H9 (cell line): ENCODE data around the gene STARD4. TPM values are rescaled to one million over a fixed set of nuclear protein-coding genes. Genes with fewer than 3 reads are reported as not detected.
A peak's percentile ranks its signal among the peaks of the same experiment; 100 is the strongest.

ENCODE experiments used
- DNase-seq: peaks from one replicate; pipeline ENCODE4 v3.0.0-alpha.2; 2017
- H2AFZ ChIP-seq: one replicate; pipeline ENCODE4 v1.6.1; 2013; ENCODE audit warnings: mild to moderate bottlenecking, low read length, control low read depth, moderate library complexity
- H2AK5ac ChIP-seq: 2 replicates; pipeline ENCODE4 v1.6.1; 2013; ENCODE audit warnings: low read length, control low read depth, mixed read lengths; ENCODE audit not compliant: insufficient read length
- H2BK120ac ChIP-seq: one replicate; pipeline ENCODE4 v1.6.1; 2013; ENCODE audit warnings: low read depth, mild to moderate bottlenecking, low read length, control low read depth, inconsistent platforms; ENCODE audit not compliant: poor library complexity, severe bottlenecking
- H2BK12ac ChIP-seq: 2 replicates; pipeline ENCODE4 v1.6.1; 2013; ENCODE audit warnings: low read length, control low read depth, mixed read lengths, low read depth; ENCODE audit not compliant: insufficient read length
- H2BK15ac ChIP-seq: 2 replicates; pipeline ENCODE4 v1.6.1; 2013; ENCODE audit warnings: low read depth, low read length, control low read depth
- H2BK20ac ChIP-seq: one replicate; pipeline ENCODE4 v1.6.1; 2013; ENCODE audit warnings: low read depth, mild to moderate bottlenecking, low read length, control low read depth, inconsistent platforms; ENCODE audit not compliant: poor library complexity, severe bottlenecking
- H2BK5ac ChIP-seq: 2 replicates; pipeline ENCODE4 v1.6.1; 2013; ENCODE audit warnings: low read length, control low read depth, mixed read lengths; ENCODE audit not compliant: insufficient read length
- H3K14ac ChIP-seq: 2 replicates; pipeline ENCODE4 v1.6.1; 2013; ENCODE audit warnings: low read length, control low read depth; ENCODE audit not compliant: insufficient read depth
- H3K18ac ChIP-seq: 2 replicates; pipeline ENCODE4 v1.6.1; 2013; ENCODE audit warnings: low read depth, mild to moderate bottlenecking, mixed read lengths, low read length, control low read depth; ENCODE audit not compliant: insufficient read length
- H3K23ac ChIP-seq: 2 replicates; pipeline ENCODE4 v1.6.1; 2013; ENCODE audit warnings: low read length, control low read depth, mixed read lengths, low read depth; ENCODE audit not compliant: insufficient read length
- H3K23me2 ChIP-seq: 2 replicates; pipeline ENCODE4 v1.6.1; 2013; ENCODE audit warnings: low read depth, mild to moderate bottlenecking, mixed read lengths, low read length, control low read depth; ENCODE audit not compliant: insufficient read length, poor library complexity, severe bottlenecking
- H3K27ac ChIP-seq: 2 replicates; pipeline ENCODE4 v1.5.1; 2013; ENCODE audit warnings: low read length, control low read depth, mixed read lengths, low read depth; ENCODE audit not compliant: insufficient read length
- H3K27me3 ChIP-seq: 2 replicates; pipeline ENCODE4 v1.6.1; 2013; ENCODE audit warnings: low read length, control low read depth, inconsistent platforms; ENCODE audit not compliant: insufficient read depth
- H3K4ac ChIP-seq: 2 replicates; pipeline ENCODE4 v1.6.1; 2013; ENCODE audit warnings: low read depth, mild to moderate bottlenecking, control low read depth, inconsistent platforms, low read length, moderate library complexity
- H3K4me1 ChIP-seq: 2 replicates; pipeline ENCODE4 v1.6.1; 2013; ENCODE audit warnings: low read length, control low read depth, inconsistent platforms; ENCODE audit not compliant: insufficient read depth
- H3K4me2 ChIP-seq: 2 replicates; pipeline ENCODE4 v1.6.1; 2013; ENCODE audit warnings: low read length, control low read depth, mixed read lengths; ENCODE audit not compliant: insufficient read length, insufficient read depth
- H3K56ac ChIP-seq: 2 replicates; pipeline ENCODE4 v1.6.1; 2013; ENCODE audit warnings: low read depth, mild to moderate bottlenecking, mixed read lengths, low read length, control low read depth; ENCODE audit not compliant: insufficient read length
- H3K79me1 ChIP-seq: 2 replicates; pipeline ENCODE4 v1.6.1; 2013; ENCODE audit warnings: low read depth, mild to moderate bottlenecking, moderate library complexity, low read length, control low read depth, inconsistent platforms; ENCODE audit not compliant: insufficient read depth, poor library complexity, severe bottlenecking
- H3K79me2 ChIP-seq: 2 replicates; pipeline ENCODE4 v1.6.1; 2013; ENCODE audit warnings: low read length, control low read depth, inconsistent platforms; ENCODE audit not compliant: insufficient read depth
- H3K9ac ChIP-seq: 2 replicates; pipeline ENCODE4 v1.6.1; 2013; ENCODE audit warnings: low read length, control low read depth, mixed read lengths; ENCODE audit not compliant: insufficient read length; ENCODE audit errors: extremely low read depth
- H3K9me3 ChIP-seq: one replicate; pipeline ENCODE4 v1.6.1; 2013; ENCODE audit warnings: low read depth, low read length, inconsistent platforms; ENCODE audit not compliant: control insufficient read depth
- H3T11ph ChIP-seq: one replicate; pipeline ENCODE4 v1.6.1; 2013; ENCODE audit warnings: mild to moderate bottlenecking, low read length, control low read depth, inconsistent platforms
- H4K20me1 ChIP-seq: one replicate; pipeline ENCODE4 v1.6.1; 2013; ENCODE audit not compliant: control insufficient read depth, insufficient read length, insufficient read depth
- H4K5ac ChIP-seq: 2 replicates; pipeline ENCODE4 v1.6.1; 2013; ENCODE audit warnings: low read depth, mild to moderate bottlenecking, mixed read lengths, low read length, control low read depth; ENCODE audit not compliant: insufficient read length
- H4K8ac ChIP-seq: replicated peaks from 2 replicates; pipeline ENCODE4 v1.6.1; 2013; ENCODE audit warnings: low read length, control low read depth, mixed read lengths, low read depth; ENCODE audit not compliant: insufficient read length
- H4K91ac ChIP-seq: 2 replicates; pipeline ENCODE4 v1.6.1; 2013; ENCODE audit warnings: low read depth, mild to moderate bottlenecking, moderate library complexity, mixed read lengths, low read length, control low read depth; ENCODE audit not compliant: insufficient read length
- H3K27ac Mint-ChIP-seq, 3 experiments: 2 replicates in 2 of 3; 3 replicates in 1 of 3; pipeline ENCODE4 v1.8.0; 2020 to 2021; ENCODE audit warnings: mixed read lengths in 3 of 3, mild to moderate bottlenecking in 1 of 3, moderate library complexity in 1 of 3
- H3K27me3 Mint-ChIP-seq: 2 replicates; pipeline ENCODE4 v1.8.0; 2021; ENCODE audit warnings: low read depth, mild to moderate bottlenecking, moderate library complexity, mixed read lengths
- H3K36me3 Mint-ChIP-seq, 3 experiments: 2 replicates in 2 of 3; 3 replicates in 1 of 3; pipeline ENCODE4 v1.8.0; 2020 to 2021; ENCODE audit warnings: low read depth in 3 of 3, mixed read lengths in 3 of 3; ENCODE audit not compliant: insufficient read depth in 1 of 3
- H3K4me1 Mint-ChIP-seq, 2 experiments: 2 replicates each; pipeline ENCODE4 v1.8.0; 2020; ENCODE audit warnings: mixed read lengths in 2 of 2
- H3K4me3 Mint-ChIP-seq, 2 experiments: 2 replicates in 1 of 2; 3 replicates in 1 of 2; pipeline ENCODE4 v1.8.0; 2020 to 2021; ENCODE audit warnings: mild to moderate bottlenecking in 2 of 2, mixed read lengths in 2 of 2, moderate library complexity in 1 of 2
- H3K9me3 Mint-ChIP-seq, 2 experiments: 2 replicates in 1 of 2; 3 replicates in 1 of 2; pipeline ENCODE4 v1.8.0; 2020; ENCODE audit warnings: mild to moderate bottlenecking in 2 of 2, mixed read lengths in 2 of 2, moderate library complexity in 1 of 2
- CTCF ChIP-seq: fragments of 200-600 bp; sonication (generic); conservative IDR thresholded peaks from 3 replicates; pipeline ENCODE4 v1.8.0; 2021; ENCODE audit warnings: antibody characterized with exemption, mild to moderate bottlenecking
- WGBS: extraction: QIAGEN DNeasy Blood & Tissue Kit; methylation state at CpG from one replicate; pipeline ENCODE4 v1.1.7; 2013; ENCODE audit warnings: missing lambda C conversion rate, low lambda C conversion rate, mixed read lengths; ENCODE audit not compliant: insufficient read length; ENCODE audit errors: extremely low coverage; 5-methylcytosine and 5-hydroxymethylcytosine counted together
- total RNA-seq: library from RNA; stranded (reverse); gene quantifications from 2 replicates; pipeline ENCODE4 v1.2.1, GENCODE V29; 2021

The STARD4 gene
- total RNA-seq, 1 experiment from 2014 or later, result 28.7 TPM

DNA sequence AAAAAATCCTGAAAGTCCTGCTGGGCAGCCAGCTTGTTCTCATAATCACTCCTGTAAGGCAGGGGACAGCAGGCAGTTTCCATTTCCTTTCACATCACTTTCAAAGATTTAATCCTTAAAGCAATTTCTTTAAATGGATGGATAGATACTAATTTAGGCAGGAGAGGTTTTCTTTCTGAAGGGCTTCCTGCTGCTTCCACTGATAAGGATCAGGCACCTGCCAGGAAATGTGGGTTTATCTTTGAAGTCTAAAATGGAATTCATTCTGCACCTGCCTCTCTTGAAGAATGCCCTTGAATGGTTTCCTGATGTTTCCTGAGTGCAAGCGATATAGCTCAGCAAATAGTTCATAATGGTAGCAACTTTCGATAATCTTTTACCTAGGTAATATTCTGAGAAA is 64.5 kb downstream of the STARD4 start:
- Histone ChIP-seq H4K20me1 (no peaks in the 10 kb centered on the region), H3K4ac (no peak overlapping the region), H3K23ac (no peak overlapping the region), H3K56ac (no peak overlapping the region), H3T11ph (no peak overlapping the region), H2AK5ac (no peak overlapping the region), H3K9ac (no peak overlapping the region), H3K4me2 (no peak overlapping the region), H4K91ac (no peak overlapping the region), H3K4me1 (no peaks in the 10 kb centered on the region), H2BK20ac (no peak overlapping the region), H2AFZ (no peak overlapping the region), H3K18ac (no peak overlapping the region), H2BK12ac (no peak overlapping the region), H3K14ac (no peak overlapping the region), H3K9me3 (no peaks in the 10 kb centered on the region), H3K79me1 (no peaks in the 10 kb centered on the region), H3K23me2 (no peaks in the 10 kb centered on the region), H2BK15ac (no peak overlapping the region), H2BK5ac (no peak overlapping the region), H4K8ac (no peak overlapping the region), H3K79me2 (no peaks in the 10 kb centered on the region), H3K27me3 (no peaks in the 10 kb centered on the region), H2BK120ac (no peak overlapping the region), H4K5ac (no peak overlapping the region), H3K27ac (no peak overlapping the region)
- Mint-ChIP-seq H3K9me3 (peaks cover 0 to 3% of the 10 kb centered on the region in 2 experiments; a peak in 2 of 5 replicates), H3K36me3 (peaks cover 0 to 4% (median 0%) of the 10 kb centered on the region in 3 experiments; a peak in 3 of 7 replicates), H3K27ac (peak overlapping the region; percentile 38 to 66 (median 49); a peak in 4 of 7 replicates), H3K27me3 (no peaks in the 10 kb centered on the region), H3K4me3 (no peak overlapping the region; a peak in 1 of 5 replicates), H3K4me1 (peaks cover 16 to 18% of the 10 kb centered on the region in 2 experiments)
- no CpG with 5 or more reads among the region's 2 CpGs for WGBS
- no peak for TF ChIP-seq CTCF
- DNase-seq, result no peak
